SH-SY5Y (cell line): Measurements from ENCODE around the gene HDGFL1.

ENCODE experiments used
- GATA2 ChIP-seq: IDR thresholded peaks from 2 replicates; pipeline ENCODE4 v1.6.1; 2011; ENCODE audit warnings: mild to moderate bottlenecking, low read depth, low read length
- GATA3 ChIP-seq: IDR thresholded peaks from 2 replicates; pipeline ENCODE4 v1.6.1; 2011; ENCODE audit warnings: low read depth, mild to moderate bottlenecking, low read length, moderate library complexity

- TF ChIP-seq GATA2 = no peak
- no peak for TF ChIP-seq GATA3
Measured at GRCh38 chr6:22596011-22596410, 26.6 kb downstream of the HDGFL1 start.
